Colonic mucosa (tissue), 4 donors: ENCODE results near the gene PLB1. TPM values are rescaled to one million over a fixed set of nuclear protein-coding genes. Genes with fewer than 3 reads are reported as not detected.
A peak's percentile ranks its signal among the peaks of the same experiment; 100 is the strongest.

Experiments
- DNase-seq: peaks from one replicate; pipeline ENCODE4 v3.0.0-alpha.2; 2020
- H3K27ac ChIP-seq: fragments of 200-600 bp; one replicate; pipeline ENCODE4 v1.8.0; 2021
- H3K27me3 ChIP-seq: fragments of 200-600 bp; one replicate; pipeline ENCODE4 v1.8.0; 2021
- H3K36me3 ChIP-seq: fragments of 200-600 bp; one replicate; pipeline ENCODE4 v1.8.0; 2021
- H3K4me1 ChIP-seq: fragments of 200-600 bp; one replicate; pipeline ENCODE4 v1.8.0; 2021; ENCODE audit warnings: mild to moderate bottlenecking
- H3K4me3 ChIP-seq: fragments of 200-600 bp; one replicate; pipeline ENCODE4 v1.8.0; 2021
- H3K9ac ChIP-seq, 2 donors: one replicate each; pipeline ENCODE4 v1.7.0; 2013; ENCODE audit warnings: control low read depth in 2 of 2, low read depth in 2 of 2, low read length in 2 of 2
- H3K9me3 ChIP-seq: fragments of 200-600 bp; one replicate; pipeline ENCODE4 v1.8.0; 2021
- CTCF ChIP-seq: fragments of 200-600 bp; IDR thresholded peaks from one replicate; pipeline ENCODE4 v1.8.0; 2022; ENCODE audit warnings: antibody characterized with exemption, mild to moderate bottlenecking
- intact Hi-C: fragments of 100-400 bp; cut with DNase I; formaldehyde crosslinking; loops from one replicate; pipeline ENCODE4 v1.14.1; 2022
- total RNA-seq, 2 donors: library from RNA; stranded (reverse); fragmentation: NEBNext Ultra II Directional in 1 of 2; extraction: Animal tissue kit (Norgen Biotek cat#: 25700) in 1 of 2; gene quantifications; one replicate each; pipeline ENCODE4 v1.2.1, GENCODE V29; 2021
- donor health status: healthy.
- donor health status: DM: no; HTN: no; CAD: no.
- donor health status: DM: no; HTN: no; CAD: no.

Gene PLB1
- total RNA-seq, 2 donors from 2014 or later, result 1.3 to 3.0 TPM

DNA sequence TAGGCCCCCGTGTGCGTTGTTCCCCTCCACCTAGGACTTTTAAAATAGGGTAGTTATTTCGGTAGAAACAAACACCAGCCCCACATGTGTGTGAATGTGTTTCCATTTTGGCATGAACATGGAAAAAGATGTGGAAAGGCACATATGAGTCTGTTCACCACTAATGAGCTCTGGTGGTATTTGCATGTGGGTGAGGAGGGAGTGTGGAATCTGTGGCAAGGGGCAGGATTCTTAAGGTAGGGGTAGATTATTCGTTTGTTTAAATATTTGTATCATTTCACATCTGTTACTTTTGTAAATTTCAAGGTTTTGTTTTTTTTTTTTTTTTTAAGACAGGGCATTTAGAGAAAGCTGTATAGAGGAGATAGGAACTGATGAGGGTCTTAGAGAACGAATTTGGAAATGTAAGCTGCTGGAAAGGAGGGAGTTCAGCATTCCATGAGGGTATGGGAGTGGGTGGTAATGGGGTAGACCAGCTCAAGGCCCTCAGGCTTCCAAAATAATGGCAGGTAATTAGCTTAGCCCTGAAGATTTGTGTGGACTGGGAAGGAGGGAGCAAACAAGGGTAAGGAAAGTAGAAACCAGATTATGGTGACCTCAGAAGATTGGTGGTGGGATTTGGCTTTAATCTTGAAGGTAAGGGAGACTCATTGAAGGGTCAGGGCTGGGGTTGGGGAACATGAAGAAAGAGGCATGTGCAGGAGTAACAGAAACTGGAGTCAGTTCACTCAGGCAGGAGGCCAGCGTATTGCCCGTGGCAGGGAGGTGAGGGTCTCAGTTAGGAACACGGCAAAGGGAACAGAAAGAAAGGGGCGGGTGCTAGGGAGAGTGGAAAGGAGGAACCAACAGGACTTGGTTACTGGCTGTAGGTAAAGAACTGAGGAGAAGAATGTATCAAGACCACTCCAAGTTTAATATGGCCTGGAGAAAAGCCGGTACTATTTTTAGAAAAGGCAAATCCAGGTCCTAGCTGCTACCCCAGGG lies 123.6 kb downstream of the PLB1 start:
- no peak overlapping the region for H3K4me3 ChIP-seq
- no peaks in the 10 kb centered on the region for H3K27me3 ChIP-seq
- no peaks in the 10 kb centered on the region for H3K36me3 ChIP-seq
- H3K9me3 ChIP-seq, result no peaks in the 10 kb centered on the region
- peak overlapping the region in 1 of 2 donors; percentile 66 for H3K9ac ChIP-seq
- no peak overlapping the region for H3K27ac ChIP-seq
- TF ChIP-seq CTCF, result no peak
- intact Hi-C loops, result loop anchor here (5.0 kb wide), 1 partner anchor 133 kb away; the partner anchor contains the start of gene PPP1CB
- peaks cover 17% of the 10 kb centered on the region for H3K4me1 ChIP-seq
- no peak for DNase-seq

DNA sequence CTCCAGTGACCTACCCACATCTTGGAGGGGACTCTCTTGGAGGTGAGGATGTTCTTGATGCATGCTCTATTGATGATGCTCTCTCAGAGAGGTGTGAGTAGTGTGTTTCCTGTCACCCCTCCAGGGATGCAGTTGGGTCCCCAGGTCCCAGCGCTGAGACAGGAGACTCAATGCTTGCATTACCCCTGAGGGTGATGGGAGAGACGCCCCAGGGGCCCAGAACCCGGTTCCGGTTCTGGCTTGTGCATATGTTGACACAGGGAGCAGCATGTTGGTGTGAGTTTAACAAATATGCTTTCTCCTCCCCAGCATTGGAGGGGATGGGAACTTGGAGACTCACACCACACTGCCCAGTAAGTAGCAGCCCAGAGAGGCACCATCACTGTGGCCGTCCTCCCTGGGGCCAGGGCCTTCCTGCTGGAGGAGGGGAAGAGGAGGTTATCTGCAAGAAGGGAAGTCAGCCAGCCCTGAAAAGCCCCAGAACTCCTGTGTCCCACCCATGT lies 124.5 kb downstream of the PLB1 start:
- H3K36me3 ChIP-seq, result no peaks in the 10 kb centered on the region
- no peaks in the 10 kb centered on the region for H3K9me3 ChIP-seq
- peak overlapping the region; percentile 52 to 66 for H3K9ac ChIP-seq
- H3K27ac ChIP-seq, result no peak overlapping the region
- intact Hi-C loops, result loop anchor here (5.0 kb wide), 1 partner anchor 132 kb away; the partner anchor contains the start of gene PPP1CB
- H3K27me3 ChIP-seq, result no peaks in the 10 kb centered on the region
- H3K4me1 ChIP-seq, result peaks cover 22% of the 10 kb centered on the region
- H3K4me3 ChIP-seq, result no peak overlapping the region
- no peak for DNase-seq
- no peak for TF ChIP-seq CTCF

GRCh38 chr2:28620801-28621171 lies 124.9 kb downstream of the PLB1 start:
- H3K4me1 ChIP-seq, result peaks cover 26% of the 10 kb centered on the region
- TF ChIP-seq CTCF, result no peak
- no peaks in the 10 kb centered on the region for H3K36me3 ChIP-seq
- H3K27me3 ChIP-seq, result no peaks in the 10 kb centered on the region
- no peaks in the 10 kb centered on the region for H3K9me3 ChIP-seq
- peak overlapping the region; percentile 85 for H3K27ac ChIP-seq
- H3K4me3 ChIP-seq, result no peak overlapping the region
- DNase-seq, result no peak
- intact Hi-C loops, result loop anchor here (5.0 kb wide), 1 partner anchor 132 kb away; the partner anchor contains the start of gene PPP1CB
- H3K9ac ChIP-seq, result peak overlapping the region; percentile 52 to 66

GRCh38 chr2:28621172-28622100 lies 125.6 kb downstream of the PLB1 start:
- Histone ChIP-seq H3K27me3 (no peaks in the 10 kb centered on the region), H3K9me3 (no peaks in the 10 kb centered on the region), H3K9ac (peak overlapping the region; percentile 52 to 66), H3K4me3 (no peak overlapping the region), H3K4me1 (peaks cover 26% of the 10 kb centered on the region), H3K36me3 (no peaks in the 10 kb centered on the region), H3K27ac (peak overlapping the region; percentile 85)
- intact Hi-C loops, result loop anchor here (5.0 kb wide), 1 partner anchor 131 kb away; the partner anchor contains the start of gene PPP1CB
- TF ChIP-seq CTCF, result peak; percentile 33
- DNase-seq, result peak; percentile 84

DNA sequence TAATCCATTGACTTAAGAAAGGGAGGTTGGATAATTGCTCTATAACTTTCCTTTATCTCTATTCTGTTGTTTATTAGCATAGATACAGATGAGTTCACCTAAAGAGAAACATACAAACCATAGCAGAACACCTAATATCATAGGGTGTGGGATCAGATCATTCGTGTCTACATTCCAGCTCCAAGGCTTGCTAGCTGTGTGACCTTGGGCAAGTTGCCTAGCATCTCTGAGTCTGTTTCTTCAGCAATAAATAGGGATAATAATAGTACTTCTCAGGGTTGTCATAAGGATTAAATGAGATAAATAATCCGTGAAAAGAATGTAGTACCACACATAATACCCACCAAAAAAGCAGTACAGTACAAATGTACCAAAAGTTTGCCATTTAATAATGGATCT lies 126.2 kb downstream of the PLB1 start:
- Histone ChIP-seq H3K27ac (peak overlapping the region; percentile 85), H3K4me3 (no peak overlapping the region), H3K27me3 (no peaks in the 10 kb centered on the region), H3K9me3 (no peaks in the 10 kb centered on the region), H3K9ac (peak overlapping the region in 1 of 2 donors; percentile 66), H3K36me3 (no peaks in the 10 kb centered on the region), H3K4me1 (peaks cover 26% of the 10 kb centered on the region)
- intact Hi-C loops, result loop anchor here (5.0 kb wide), 1 partner anchor 130 kb away; the partner anchor contains the start of gene PPP1CB
- DNase-seq, result no peak
- TF ChIP-seq CTCF, result no peak
